ENCODE data around the gene CDH12.

CDH12 gene

GRCh38 chr5:22757776-22758175, 95.4 kb downstream of the CDH12 start:
- DNase-seq, result no peak

- DNase-seq, result no peak
Observed at GRCh38 chr5:22754155-22754554, 99.0 kb downstream of the CDH12 start.

- no peak for DNase-seq
Observed at GRCh38 chr5:22751536-22751935, 101.6 kb downstream of the CDH12 start.

GRCh38 chr5:22736443-22737003, 116.6 kb downstream of the CDH12 start:
- no peak for DNase-seq

GRCh38 chr5:22734907-22735306, 118.2 kb downstream of the CDH12 start:
- DNase-seq, result no peak

GRCh38 chr5:22728610-22729009, 124.5 kb downstream of the CDH12 start:
- no peak for DNase-seq

GRCh38 chr5:22722491-22722890, 130.7 kb downstream of the CDH12 start:
- no peak for DNase-seq

- DNase-seq, result no peak
Observed at GRCh38 chr5:22722056-22722455, 131.1 kb downstream of the CDH12 start.

- no peak for DNase-seq
Observed at GRCh38 chr5:22719842-22720241, 133.3 kb downstream of the CDH12 start.

GRCh38 chr5:22710660-22711059, 142.5 kb downstream of the CDH12 start:
- no peak for DNase-seq

GRCh38 chr5:22709743-22710142, 143.4 kb downstream of the CDH12 start:
- DNase-seq, result no peak

- DNase-seq, result no peak
Observed at GRCh38 chr5:22708770-22709328, 144.3 kb downstream of the CDH12 start.

GRCh38 chr5:22706901-22707300, 146.2 kb downstream of the CDH12 start:
- DNase-seq, result no peak

- DNase-seq, result no peak
Observed at GRCh38 chr5:22699319-22699718, 153.8 kb downstream of the CDH12 start.

GRCh38 chr5:22693121-22693520, 160.0 kb downstream of the CDH12 start:
- DNase-seq, result no peak

- DNase-seq, result no peak
Observed at GRCh38 chr5:22683050-22683449, 170.1 kb downstream of the CDH12 start.

- no peak for DNase-seq
Observed at GRCh38 chr5:22678886-22679285, 174.3 kb downstream of the CDH12 start.

- no peak for DNase-seq
Observed at GRCh38 chr5:22673131-22673530, 180.0 kb downstream of the CDH12 start.

- no peak for DNase-seq
Observed at GRCh38 chr5:22669345-22669744, 183.8 kb downstream of the CDH12 start.

GRCh38 chr5:22665801-22666200, 187.3 kb downstream of the CDH12 start:
- no peak for DNase-seq

- DNase-seq, result no peak
Observed at GRCh38 chr5:22663134-22663533, 190.0 kb downstream of the CDH12 start.

- no peak for DNase-seq
Observed at GRCh38 chr5:22662391-22662790, 190.8 kb downstream of the CDH12 start.

- DNase-seq, result no peak
Observed at GRCh38 chr5:22651355-22651754, 201.8 kb downstream of the CDH12 start.

GRCh38 chr5:22650511-22650910, 202.6 kb downstream of the CDH12 start:
- no peak for DNase-seq

- DNase-seq, result no peak
Observed at GRCh38 chr5:22649074-22649473, 204.1 kb downstream of the CDH12 start.
